K562 (cell line): ENCODE measurements around the gene HSDL2. TPM values are rescaled to one million over a fixed set of nuclear protein-coding genes. Genes with fewer than 3 reads are reported as not detected.
A peak's percentile ranks its signal among the peaks of the same experiment; 100 is the strongest.

Experiments used
- BRD9 ChIP-seq: fragments of 450-650 bp; IDR thresholded peaks from 2 replicates; pipeline ENCODE4 v1.6.1; 2018; ENCODE audit warnings: low read depth; ENCODE audit not compliant: partially characterized antibody
- CHD2 ChIP-seq: IDR thresholded peaks from 2 replicates; pipeline ENCODE4 v1.6.1; 2011; ENCODE audit warnings: low read depth, low read length
- CTCF ChIP-seq, 3 experiments: IDR thresholded peaks in 2 of 3; conservative IDR thresholded peaks in 1 of 3; 2 replicates each; pipeline ENCODE4 v1.5.1; 2011 to 2012; ENCODE audit warnings: low read length in 3 of 3, mild to moderate bottlenecking in 3 of 3, control low read depth in 2 of 3, improper control_type of control experiment in 1 of 3, inconsistent platforms in 1 of 3, low read depth in 1 of 3, mixed read lengths in 1 of 3, moderate library complexity in 1 of 3; ENCODE audit not compliant: insufficient read depth in 2 of 3
- E2F5 ChIP-seq: sonication (generic); formaldehyde crosslinking; IDR thresholded peaks from 2 replicates; pipeline ENCODE4 v1.8.0; 2022; ENCODE audit warnings: mild to moderate bottlenecking, missing genetic modification reagents
- GATAD2A ChIP-seq: fragments of 450-650 bp; IDR thresholded peaks from 2 replicates; pipeline ENCODE4 v1.6.1; 2017
- HDAC1 ChIP-seq, 2 experiments: fragments of 450-650 bp; IDR thresholded peaks; 2 replicates each; pipeline ENCODE4 v1.6.1; 2016 to 2017; ENCODE audit warnings: inconsistent platforms in 1 of 2, mild to moderate bottlenecking in 1 of 2, moderate library complexity in 1 of 2
- PREB ChIP-seq: sonication (generic); formaldehyde crosslinking; IDR thresholded peaks from 2 replicates; pipeline ENCODE4 v1.8.1; 2023; ENCODE audit warnings: mild to moderate bottlenecking, missing genetic modification reagents
- RAD21 ChIP-seq, 2 experiments: fragments of 250-450 bp in 1 of 2; fragments of 450-650 bp in 1 of 2; sonication (Bioruptor Pico) in 1 of 2; formaldehyde crosslinking in 1 of 2; IDR thresholded peaks in 1 of 2; conservative IDR thresholded peaks in 1 of 2; 2 replicates each; pipeline versions ENCODE4 v1.4.0 to v1.8.0; 2020 to 2022; ENCODE audit warnings: mild to moderate bottlenecking in 2 of 2, moderate library complexity in 1 of 2
- RBM22 ChIP-seq: fragments of 200-400 bp; formaldehyde crosslinking; IDR thresholded peaks from 2 replicates; pipeline ENCODE4 v1.6.1; 2018; ENCODE audit warnings: low read length, low read depth; ENCODE audit not compliant: poor library complexity, severe bottlenecking
- RBM34 ChIP-seq: fragments of 200-400 bp; formaldehyde crosslinking; IDR thresholded peaks from 2 replicates; pipeline ENCODE4 v1.6.1; 2018; ENCODE audit warnings: low read length, borderline replicate concordance; ENCODE audit not compliant: insufficient read depth
- SAFB ChIP-seq: fragments of 200-400 bp; formaldehyde crosslinking; IDR thresholded peaks from 2 replicates; pipeline ENCODE4 v1.6.1; 2017; ENCODE audit warnings: low read depth, low read length, borderline replicate concordance
- SAP30 ChIP-seq: fragments of 200-600 bp; sonication (generic); IDR thresholded peaks from 2 replicates; pipeline ENCODE4 v1.6.1; 2012; ENCODE audit warnings: borderline replicate concordance, low read depth, mild to moderate bottlenecking, moderate library complexity, low read length, control low read depth, inconsistent platforms; ENCODE audit not compliant: insufficient read depth, poor library complexity, severe bottlenecking
- ZNF24 ChIP-seq: fragments of 450-650 bp; IDR thresholded peaks from 2 replicates; pipeline ENCODE4 v1.6.1; 2016
- ZNF395 ChIP-seq: fragments of 200-800 bp; sonication (Bioruptor generic); IDR thresholded peaks from 2 replicates; pipeline ENCODE4 v1.6.1; 2017; ENCODE audit warnings: missing genetic modification characterization, missing compliant biosample characterization
- polyA plus RNA-seq, 8 experiments: library from polyadenylated mRNA; depleted of rRNA in 4 of 8; stranded (reverse) in 5 of 8; unstranded in 3 of 8; fragments of >200 nt; fragmentation: Nextera tagmentation in 2 of 8; fragmentation: Illumina TruSeq in 1 of 8; extraction: Ambion mirVana in 2 of 8; extraction: Trizol in 1 of 8; gene quantifications; 2 replicates each; pipeline versions ENCODE4 v1.2.1 to v1.2.3, GENCODE V29; 2011 to 2014; ENCODE audit warnings: inconsistent platforms in 1 of 8, missing spikeins in 1 of 8
- total RNA-seq, 7 experiments: library from RNA; depleted of rRNA in 6 of 7; stranded (reverse); fragments of >200 nt in 6 of 7; fragmentation: Illumina TruSeq in 2 of 7; extraction: Trizol in 2 of 7; gene quantifications; 2 replicates each; pipeline versions ENCODE4 v1.2.1 to v1.2.3, GENCODE V29; 2011 to 2021; ENCODE audit warnings: low replicate concordance in 1 of 7

HSDL2 gene
- total and polyA plus RNA-seq, 9 of the 15 experiments (the other 6 are each of a cell fraction or from before 2014, with no cell fraction given) = 22.8 to 74.1 (median 35.6) TPM

GRCh38 chr9:112332674-112332976 lies 47.3 kb upstream of the HSDL2 start (continued):
- TF ChIP-seq PREB (CRISPR knock-in tag) = no peak
- peak in 2 of 3 experiments; percentile 14 to 21; a peak in 1 of 6 replicates for TF ChIP-seq CTCF (IDR thresholded peaks at IDR 0.05 in 2 of 3, conservative IDR thresholded peaks at IDR 0.05 in 1 of 3; ENCODE audit: insufficient read depth in 2 of 3, low read depth in 1 of 3, low read length in 3 of 3)
- TF ChIP-seq RBM34 = no peak
- 0 out of 2 replicates have a peak, but pooled peaks have one; percentile 72 for TF ChIP-seq GATAD2A
- TF ChIP-seq BRD9 = peak; percentile 47
- 0 out of 2 replicates have a peak, but pooled peaks have one; percentile 12 for TF ChIP-seq ZNF24
- no peak for TF ChIP-seq ZNF395 (CRISPR knock-in tag)
- TF ChIP-seq RBM22 = no peak
- peak in 1 of 2 experiments; percentile 80; a peak in 1 of 4 replicates for TF ChIP-seq HDAC1 (IDR thresholded peaks at IDR 0.05)
- peak; percentile 67 for TF ChIP-seq CHD2
- 0 out of 2 replicates have a peak, but pooled peaks have one; percentile 69 for TF ChIP-seq SAFB
- no peak for TF ChIP-seq E2F5 (CRISPR knock-in tag)
- peak; percentile 30 for TF ChIP-seq SAP30
- peak in 1 of 2 experiments; percentile 12; a peak in 1 of 4 replicates for TF ChIP-seq RAD21 (CRISPR knock-in tag; conservative IDR thresholded peaks at IDR 0.05 in 1 of 2, IDR thresholded peaks at IDR 0.05 in 1 of 2)
